Stimulated activated CD4-positive, alpha-beta T cell treated with anti-CD3 and anti-CD28 coated beads, Interleukin-4, amount 100 ng/mL, for 48 hours (primary cell): ENCODE measurements around the gene TAF11L6.
"Not testable (repeated sequence)": the region's sequence is repeated elsewhere in the genome, so short reads cannot be mapped to it uniquely, and the experiment has no call there.

Source experiments
- DNase-seq, 2 donors: peaks; one replicate each; pipeline ENCODE4 v3.0.0-alpha.2; 2020; ENCODE audit warnings: low read depth in 2 of 2

TAF11L6 gene

GRCh38 chr5:17528369-17528768 lies at the start of gene TAF11L6:
Gene TAF11L6 (plus strand): TSS chr5:17528669.
- DNase-seq = not testable (repeated sequence)

- DNase-seq = no peak
Measured at GRCh38 chr5:17481378-17481777, 47.1 kb upstream of the TAF11L6 start.

- no peak for DNase-seq
Measured at GRCh38 chr5:17482790-17483189, 45.7 kb upstream of the TAF11L6 start.

- not testable (repeated sequence) for DNase-seq
Measured at GRCh38 chr5:17486464-17487173, 41.9 kb upstream of the TAF11L6 start.

- no peak for DNase-seq
Measured at GRCh38 chr5:17487174-17487512, 41.3 kb upstream of the TAF11L6 start.

- not testable (repeated sequence) for DNase-seq
Measured at GRCh38 chr5:17491257-17491656, 37.2 kb upstream of the TAF11L6 start.

GRCh38 chr5:17492770-17493169 lies 35.7 kb upstream of the TAF11L6 start:
- no peak for DNase-seq

- no peak for DNase-seq
Measured at GRCh38 chr5:17497446-17497845, 31.0 kb upstream of the TAF11L6 start.

GRCh38 chr5:17497931-17498330 lies 30.5 kb upstream of the TAF11L6 start, which contains the start of gene TAF11L2:
Gene TAF11L2 (plus strand): TSS chr5:17498231.
- not testable (repeated sequence) for DNase-seq

- DNase-seq = no peak
Measured at GRCh38 chr5:17511775-17512325, 16.6 kb upstream of the TAF11L6 start.

- not testable (repeated sequence) for DNase-seq
Measured at GRCh38 chr5:17517526-17517925, 10.9 kb upstream of the TAF11L6 start.

GRCh38 chr5:17518067-17518466 lies 10.4 kb upstream of the TAF11L6 start, which contains the start of gene TAF11L3:
Gene TAF11L3 (plus strand): TSS chr5:17518367.
- DNase-seq = not testable (repeated sequence)

- not testable (repeated sequence) for DNase-seq
Measured at GRCh38 chr5:17519508-17519907, 9.0 kb upstream of the TAF11L6 start.

GRCh38 chr5:17521501-17521900 lies 7.0 kb upstream of the TAF11L6 start, which contains the start of gene TAF11L4:
Gene TAF11L4 (plus strand): TSS chr5:17521801.
- not testable (repeated sequence) for DNase-seq

GRCh38 chr5:17524935-17525334 lies 3.5 kb upstream of the TAF11L6 start, which contains the start of gene TAF11L5:
Gene TAF11L5 (plus strand): TSS chr5:17525235.
- not testable (repeated sequence) for DNase-seq

- not testable (repeated sequence) for DNase-seq
Measured at GRCh38 chr5:17526504-17526903, 2.0 kb upstream of the TAF11L6 start.
